UCSD-AML1 (cell line): ENCODE measurements around the gene SLC25A44.
"Not testable (repeated sequence)": the region's sequence is repeated elsewhere in the genome, so short reads cannot be mapped to it uniquely, and the experiment has no call there.

Experiments used
- DNase-seq: peaks from one replicate; lab custom pipeline; 2025; ENCODE audit not compliant: unreplicated experiment; lab: John Stamatoyannopoulos, UW

Gene SLC25A44

GRCh38 chr1:156203331-156203730 is 9.4 kb downstream of the SLC25A44 start:
- no peak for DNase-seq

- no peak for DNase-seq
Measured at GRCh38 chr1:156204686-156205085, 10.8 kb downstream of the SLC25A44 start.

GRCh38 chr1:156211243-156211642 is 17.3 kb downstream of the SLC25A44 start:
- DNase-seq, result no peak

DNA sequence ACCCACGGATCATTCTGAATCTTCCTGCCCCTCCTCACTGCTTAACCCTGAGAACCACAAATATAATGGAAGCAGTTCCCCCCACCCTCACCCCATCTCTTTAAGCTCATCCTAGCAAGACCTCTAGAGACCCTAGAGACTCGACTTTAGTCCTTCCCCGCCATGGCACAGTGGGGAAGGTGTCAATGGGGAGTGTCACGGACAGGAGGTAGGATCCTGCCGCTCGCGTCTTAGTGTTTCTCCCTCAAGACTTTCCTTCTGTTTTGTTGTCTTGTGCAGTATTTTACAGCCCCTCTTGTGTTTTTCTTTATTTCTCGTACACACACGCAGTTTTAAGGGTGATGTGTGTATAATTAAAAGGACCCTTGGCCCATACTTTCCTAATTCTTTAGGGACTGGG is 18.2 kb downstream of the SLC25A44 start:
- no peak for DNase-seq

DNA sequence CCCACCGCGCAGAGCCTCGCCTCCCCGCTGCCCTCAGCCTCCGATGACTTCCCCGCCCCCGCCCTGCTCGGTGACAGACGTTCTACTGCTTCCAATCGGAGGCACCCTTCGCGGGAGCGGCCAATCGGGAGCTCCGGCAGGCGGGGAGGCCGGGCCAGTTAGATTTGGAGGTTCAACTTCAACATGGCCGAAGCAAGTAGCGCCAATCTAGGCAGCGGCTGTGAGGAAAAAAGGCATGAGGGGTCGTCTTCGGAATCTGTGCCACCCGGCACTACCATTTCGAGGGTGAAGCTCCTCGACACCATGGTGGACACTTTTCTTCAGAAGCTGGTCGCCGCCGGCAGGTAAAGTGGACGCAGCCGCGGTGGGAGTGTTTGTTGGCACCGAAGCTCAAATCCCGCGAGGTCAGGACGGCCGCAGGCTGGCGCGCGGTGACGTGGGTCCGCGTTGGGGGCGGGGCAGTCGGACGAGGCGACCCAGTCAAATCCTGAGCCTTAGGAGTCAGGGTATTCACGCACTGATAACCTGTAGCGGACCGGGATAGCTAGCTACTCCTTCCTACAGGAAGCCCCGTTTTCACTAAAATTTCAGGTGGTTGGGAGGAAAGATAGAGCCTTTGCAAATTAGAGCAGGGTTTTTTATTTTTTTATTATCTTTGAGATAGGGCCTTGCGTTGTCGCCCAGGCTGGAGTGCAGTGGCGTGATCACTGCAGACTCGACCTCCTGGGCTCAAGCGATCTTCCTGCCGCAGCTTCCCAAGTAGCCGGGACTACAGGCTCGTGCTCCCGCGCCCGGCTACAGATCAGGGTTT is 19.1 kb downstream of the SLC25A44 start, which contains the start of gene PMF1:
TSS of gene PMF1 (plus strand) at position 175 of the 811 bp plus-strand sequence. CDS start at position 184, 9 bp downstream.
- DNase-seq, result peak; percentile 94

GRCh38 chr1:156213644-156213966 is 19.7 kb downstream of the SLC25A44 start:
- DNase-seq, result no peak

DNA sequence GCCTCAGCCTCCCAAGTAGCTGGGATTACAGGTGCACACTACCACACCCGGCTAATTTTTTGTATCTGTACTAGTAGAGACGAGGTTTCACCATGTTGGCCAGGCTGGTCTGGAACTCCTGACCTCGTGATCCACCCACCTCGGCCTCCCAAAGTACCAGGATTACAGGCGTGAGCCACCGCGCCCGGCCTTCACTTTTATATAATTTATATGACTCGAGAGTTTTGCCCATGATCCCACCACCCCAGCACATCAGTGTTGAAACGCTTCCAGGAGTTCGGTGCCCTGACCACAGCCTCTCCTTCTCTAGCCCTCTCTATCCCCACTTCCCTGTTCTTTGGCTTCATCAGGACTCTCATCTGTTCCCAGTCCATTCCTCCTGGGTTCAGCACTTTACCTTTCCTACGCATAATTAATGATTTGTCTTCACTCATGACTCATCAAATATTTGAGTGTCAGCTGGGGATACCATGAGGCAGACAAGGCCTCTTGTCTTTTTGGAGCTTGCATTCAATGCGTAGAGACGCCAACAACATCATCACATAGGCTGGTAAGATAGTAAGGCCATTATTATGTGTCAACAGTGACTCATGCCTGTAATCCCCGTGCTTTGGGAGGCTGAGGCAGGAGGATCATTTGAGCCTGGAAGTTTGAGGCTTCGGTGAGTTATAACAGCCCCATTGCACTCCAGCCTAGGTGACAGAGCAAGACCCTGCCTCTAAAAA is 20.3 kb downstream of the SLC25A44 start:
- no peak for DNase-seq

DNA sequence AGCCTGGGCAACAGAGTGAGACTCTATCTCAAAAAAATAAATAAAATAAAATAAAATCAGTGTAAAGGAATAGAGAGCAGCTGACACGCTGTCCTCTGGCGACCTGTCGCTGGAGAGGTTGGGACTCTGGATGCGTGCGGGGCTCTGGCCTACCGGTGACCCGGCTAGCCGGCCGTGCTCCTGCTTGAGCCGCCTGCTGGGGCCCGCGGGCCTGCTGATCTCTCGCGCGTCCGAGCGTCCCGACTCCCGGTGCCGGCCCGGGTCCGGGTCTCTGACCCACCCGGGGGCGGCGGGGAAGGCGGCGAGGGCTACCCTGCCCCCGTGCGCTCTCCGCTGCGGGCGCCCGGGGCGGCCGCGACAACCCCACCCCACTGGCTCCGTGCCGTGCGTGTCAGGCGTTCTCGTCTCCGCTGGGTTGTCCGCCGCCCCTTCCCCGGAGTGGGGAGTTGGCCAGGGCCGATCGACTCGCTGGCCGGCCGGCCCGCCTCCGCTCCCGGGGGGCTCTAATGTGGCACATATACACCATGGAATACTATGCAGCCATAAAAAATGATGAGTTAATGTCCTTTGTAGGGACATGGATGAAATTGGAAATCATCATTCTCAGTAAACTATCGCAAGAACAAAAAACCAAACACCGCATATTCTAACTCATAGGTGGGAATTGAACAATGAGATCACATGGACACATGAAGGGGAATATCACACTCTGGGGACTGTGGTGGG is 22.6 kb downstream of the SLC25A44 start:
- DNase-seq, result not testable (repeated sequence)

DNA sequence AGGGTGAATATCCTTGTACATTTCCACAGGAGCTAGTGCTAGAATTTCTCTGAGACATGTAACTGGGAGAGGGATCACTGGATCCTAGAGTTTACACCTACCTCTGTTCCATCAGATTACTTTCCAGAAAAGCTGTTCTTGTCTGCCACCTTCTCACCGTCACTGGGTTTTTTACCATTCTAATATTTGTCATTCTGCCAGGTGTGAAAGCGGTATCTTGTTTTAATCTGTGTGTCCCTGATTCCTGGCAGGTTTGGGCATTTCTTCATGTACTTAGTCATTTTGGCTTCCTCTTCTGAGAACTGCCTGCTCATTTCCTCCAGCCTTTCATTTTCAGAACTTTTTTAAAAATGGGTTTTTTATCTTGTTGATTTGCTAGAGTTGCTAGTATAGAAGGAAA is 24.0 kb downstream of the SLC25A44 start:
- DNase-seq, result no peak

GRCh38 chr1:156220226-156220625 is 26.3 kb downstream of the SLC25A44 start:
- no peak for DNase-seq

DNA sequence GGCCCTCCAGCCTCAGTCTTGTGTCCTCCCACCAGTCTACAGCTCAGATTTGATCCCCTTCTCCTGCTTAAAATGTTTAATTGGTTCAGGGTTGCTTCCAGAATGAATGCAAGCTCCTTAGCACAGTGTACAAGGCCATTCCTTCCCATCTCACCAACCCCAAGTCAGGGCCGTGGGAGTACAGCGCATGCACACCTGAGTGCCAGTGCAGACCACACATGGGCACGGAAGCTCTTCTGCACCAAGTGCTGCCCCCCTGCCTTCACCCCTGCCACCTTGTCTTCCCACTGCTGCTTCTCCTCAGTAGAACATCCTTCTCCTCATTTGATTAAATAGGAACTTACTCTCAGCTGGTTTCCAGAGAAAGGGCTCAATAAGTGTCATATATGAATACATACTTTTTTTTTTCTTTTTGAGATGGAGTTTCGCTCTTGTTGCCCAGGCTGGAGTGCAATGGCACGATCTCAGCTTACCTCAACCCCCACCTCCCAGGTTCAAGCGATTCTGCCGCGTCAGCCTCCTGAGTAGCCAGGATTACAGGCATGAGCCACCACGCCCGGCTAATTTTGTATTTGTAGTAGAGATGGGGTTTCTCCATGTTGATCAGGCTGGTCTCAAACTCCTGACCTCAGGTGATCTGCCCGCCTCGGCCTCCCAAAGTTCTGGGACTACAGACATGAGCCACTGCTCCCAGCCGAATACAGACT is 28.2 kb downstream of the SLC25A44 start:
- no peak for DNase-seq

DNA sequence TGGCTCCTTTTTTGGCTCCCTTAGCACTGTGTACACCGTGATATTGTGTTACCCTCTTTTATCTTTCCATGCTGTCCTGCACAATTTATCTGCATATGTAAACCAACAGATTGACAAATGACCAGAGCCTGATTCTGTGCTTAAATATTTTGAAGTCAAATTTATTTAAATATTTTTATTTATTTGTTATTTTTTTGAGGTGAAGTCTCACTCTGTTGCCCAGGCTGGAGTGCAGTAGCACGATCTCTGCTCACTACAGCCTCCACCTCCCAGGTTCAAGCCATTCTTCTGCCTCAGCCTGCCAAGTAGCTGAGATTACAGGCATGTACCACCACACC is 31.7 kb downstream of the SLC25A44 start:
- no peak for DNase-seq

GRCh38 chr1:156226116-156226538 is 32.2 kb downstream of the SLC25A44 start:
- DNase-seq, result no peak

DNA sequence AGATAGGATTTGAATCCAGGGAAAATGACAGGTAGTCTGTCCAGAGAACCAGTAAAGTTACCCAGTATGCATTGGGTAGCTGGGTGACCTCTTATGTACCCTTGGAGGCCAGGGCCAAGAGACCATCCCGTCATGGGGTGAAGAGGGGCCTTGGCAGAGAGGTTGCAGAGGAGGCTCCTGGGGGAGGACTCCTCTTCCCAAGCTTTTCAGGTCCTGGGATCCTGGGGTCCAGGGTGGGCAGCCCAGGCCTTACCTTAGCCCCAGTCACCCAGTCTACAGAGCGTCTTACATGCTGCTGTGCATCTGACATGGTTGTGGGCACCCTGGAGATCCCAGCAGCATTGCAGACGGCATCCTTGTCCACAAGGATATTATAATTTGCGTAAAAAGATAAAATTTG is 32.9 kb downstream of the SLC25A44 start:
- no peak for DNase-seq

DNA sequence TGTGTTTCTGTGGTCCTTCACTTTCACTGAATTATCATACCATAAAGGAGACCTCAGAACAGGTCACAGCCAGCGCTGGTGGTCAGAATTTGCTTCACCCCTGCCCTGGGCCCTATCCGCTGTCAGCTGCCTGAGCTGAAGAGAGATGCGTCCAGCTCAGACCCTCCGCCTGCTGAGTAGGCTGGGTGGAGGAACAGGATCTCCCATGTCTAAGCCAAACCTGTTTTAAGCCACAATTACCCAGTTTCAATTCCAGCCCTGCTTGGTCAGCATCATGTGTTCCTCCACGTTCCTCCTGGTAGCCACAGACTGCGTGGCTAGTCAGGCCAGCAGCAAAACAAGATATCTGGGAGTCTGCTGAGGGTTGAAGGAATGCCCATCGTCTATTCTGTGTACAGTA is 34.6 kb downstream of the SLC25A44 start:
- DNase-seq, result no peak

DNA sequence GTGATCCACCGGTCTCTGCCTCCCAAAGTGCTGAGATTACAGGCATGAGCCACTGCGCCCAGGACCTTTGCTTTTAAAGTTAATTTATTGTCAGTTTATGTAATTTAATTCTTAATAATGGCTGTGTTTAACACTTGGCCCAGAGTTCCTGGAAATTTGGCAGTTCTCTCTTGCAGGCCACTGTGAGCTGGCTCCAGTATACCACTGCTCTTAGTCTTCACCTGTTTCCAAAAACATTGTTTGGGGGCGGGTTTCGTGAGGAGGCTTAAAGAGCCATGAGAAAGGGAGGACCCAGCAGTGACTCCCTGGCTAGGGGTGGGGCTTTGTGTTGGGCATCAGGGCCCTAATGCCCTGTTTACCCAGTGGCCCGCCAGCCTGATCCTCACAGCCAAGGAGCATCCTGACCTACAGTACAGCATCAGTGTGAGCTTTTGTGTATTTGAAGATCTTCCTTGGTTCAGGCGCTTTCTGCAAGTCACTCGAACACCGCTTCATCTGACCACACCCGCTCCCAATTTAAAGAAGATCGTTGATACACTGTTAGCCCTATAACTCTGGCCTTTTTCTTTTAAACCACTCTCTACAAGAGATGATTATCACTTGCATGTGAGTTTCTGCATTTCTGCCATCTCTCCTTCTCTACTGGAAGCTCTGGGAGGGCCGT is 36.0 kb downstream of the SLC25A44 start:
- DNase-seq, result no peak

DNA sequence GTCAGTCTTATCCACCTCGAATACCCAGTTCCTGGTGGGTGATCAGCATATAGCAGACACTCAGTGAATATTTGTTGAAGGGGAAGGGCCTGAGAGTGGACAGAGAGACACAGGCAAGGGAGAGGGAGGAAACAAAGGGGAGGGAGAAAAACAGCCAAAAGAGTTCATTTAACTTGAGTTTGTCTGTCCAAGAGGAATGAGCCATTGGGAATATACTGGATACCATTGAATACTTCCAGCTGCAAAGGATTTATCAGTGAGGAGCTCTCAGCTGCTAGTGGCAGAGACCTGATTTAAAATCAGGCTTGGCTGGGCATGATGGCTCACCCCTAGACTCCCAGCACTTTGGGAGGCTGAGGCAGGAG is 36.6 kb downstream of the SLC25A44 start:
- no peak for DNase-seq

- DNase-seq, result no peak
Measured at GRCh38 chr1:156232201-156232894, 38.4 kb downstream of the SLC25A44 start.

DNA sequence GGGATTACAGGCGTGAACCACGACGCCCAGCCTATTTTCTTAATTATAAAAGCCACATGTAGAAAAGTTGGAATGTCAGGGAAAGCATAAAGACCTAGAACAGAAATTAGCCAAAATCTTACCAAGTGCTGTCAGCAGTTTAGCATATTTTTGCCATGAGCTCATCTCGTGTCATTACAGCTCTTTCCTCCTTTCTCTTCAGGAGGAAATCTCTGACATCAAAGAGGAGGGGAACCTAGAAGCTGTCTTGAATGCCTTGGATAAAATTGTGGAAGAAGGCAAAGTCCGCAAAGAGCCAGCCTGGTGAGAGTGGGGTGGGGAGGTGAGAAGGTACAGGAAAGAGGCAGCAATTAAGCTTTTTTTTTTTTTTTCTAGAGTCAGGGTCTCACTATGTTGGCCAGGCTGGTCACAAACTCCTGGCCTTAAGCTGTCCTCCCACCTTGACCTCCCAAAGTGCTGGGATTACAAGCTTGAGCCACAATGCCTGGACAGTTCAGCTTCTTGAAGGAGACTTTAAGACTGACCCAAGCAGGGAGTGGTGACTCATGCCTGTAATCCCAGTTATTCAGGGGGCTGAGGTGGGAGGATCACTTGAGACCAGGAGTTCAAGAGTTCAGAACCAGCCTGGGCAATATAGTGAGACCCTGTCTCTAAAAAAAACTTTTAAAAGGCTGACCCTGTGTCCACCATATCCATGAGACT is 39.7 kb downstream of the SLC25A44 start:
- no peak for DNase-seq

GRCh38 chr1:156236164-156236563 is 42.3 kb downstream of the SLC25A44 start:
- DNase-seq, result no peak
